IMR-90 (cell line): ENCODE data around the gene DCAF11. TPM values are rescaled to one million over a fixed set of nuclear protein-coding genes. Genes with fewer than 3 reads are reported as not detected.

Source experiments
- ATAC-seq: fragments of 200-7000 bp; cut with Tn5 transposase; 2 replicates; pipeline ENCODE4 v1.9.1; 2020; ENCODE audit warnings: low read depth, mild to moderate bottlenecking, moderate library complexity
- BruUV-seq: library from RNA; stranded (reverse); fragments of 400-500 nt; replicated peaks from 2 replicates; lab custom pipeline; 2021; lab: Mats Ljungman, UMichigan
- CTCF ChIA-PET: fragments of 300-600 bp; formaldehyde crosslinking; extraction: SDS; loops from one replicate; lab custom pipeline; 2021; ENCODE audit warnings: antibody characterized with exemption; lab: Yijun Ruan, JAX
- POLR2A ChIA-PET: fragments of 300-600 bp; sonication (Branson Sonifier 250); formaldehyde crosslinking; loops from one replicate; lab custom pipeline; 2022; ENCODE audit warnings: antibody characterized with exemption; ENCODE audit not compliant: unreplicated experiment; lab: Charles Lee
- DNase-seq: peaks from one replicate; pipeline ENCODE4 v3.0.0; 2013
- H2AFZ ChIP-seq: replicated peaks from 2 replicates; pipeline ENCODE3; 2013; ENCODE audit warnings: low read length, mild to moderate bottlenecking; ENCODE audit not compliant: poor library complexity
- H2AK5ac ChIP-seq: 2 replicates; pipeline ENCODE4 v1.6.1; 2013; ENCODE audit warnings: low read depth, low read length, inconsistent platforms
- H2AK9ac ChIP-seq: replicated peaks from 2 replicates; pipeline ENCODE3; 2013; ENCODE audit warnings: mild to moderate bottlenecking, low read depth, low read length, moderate library complexity; ENCODE audit not compliant: poor library complexity
- H2BK120ac ChIP-seq: 2 replicates; pipeline ENCODE4 v1.6.1; 2013; ENCODE audit warnings: low read depth, low read length, inconsistent platforms
- H2BK15ac ChIP-seq: 3 replicates; pipeline ENCODE4 v1.6.1; 2013; ENCODE audit warnings: low read depth, low read length, inconsistent platforms
- H2BK20ac ChIP-seq: 2 replicates; pipeline ENCODE4 v1.6.1; 2013; ENCODE audit warnings: low read depth, mild to moderate bottlenecking, inconsistent platforms, low read length, moderate library complexity
- H2BK5ac ChIP-seq: 2 replicates; pipeline ENCODE4 v1.6.1; 2013; ENCODE audit warnings: mild to moderate bottlenecking, low read depth, low read length, inconsistent platforms; ENCODE audit not compliant: poor library complexity, severe bottlenecking
- H3K14ac ChIP-seq: replicated peaks from 2 replicates; pipeline ENCODE4 v1.6.1; 2013; ENCODE audit warnings: low read depth, low read length, inconsistent platforms
- H3K18ac ChIP-seq: 2 replicates; pipeline ENCODE4 v1.6.1; 2013; ENCODE audit warnings: low read depth, low read length, control low read depth
- H3K23ac ChIP-seq: 2 replicates; pipeline ENCODE4 v1.6.1; 2013; ENCODE audit warnings: low read depth, low read length, inconsistent platforms
- H3K27ac ChIP-seq: 2 replicates; pipeline ENCODE4 v1.5.1; 2013; ENCODE audit warnings: mild to moderate bottlenecking, control low read depth, low read length; ENCODE audit not compliant: insufficient read depth
- H3K27me3 ChIP-seq: 2 replicates; pipeline ENCODE4 v1.6.1; 2013; ENCODE audit warnings: low read length; ENCODE audit not compliant: control insufficient read depth, insufficient read depth
- H3K36me3 ChIP-seq: 2 replicates; pipeline ENCODE4 v1.6.1; 2013; ENCODE audit warnings: low read length, mixed read lengths; ENCODE audit not compliant: control insufficient read depth, insufficient read depth
- H3K4ac ChIP-seq: 2 replicates; pipeline ENCODE4 v1.6.1; 2013; ENCODE audit warnings: low read depth, low read length, inconsistent platforms
- H3K4me1 ChIP-seq: 2 replicates; pipeline ENCODE4 v1.6.1; 2013; ENCODE audit warnings: low read length, mixed read lengths; ENCODE audit not compliant: control insufficient read depth, insufficient read depth
- H3K4me2 ChIP-seq: 2 replicates; pipeline ENCODE4 v1.6.1; 2013; ENCODE audit warnings: low read depth, mild to moderate bottlenecking, control low read depth, low read length, moderate library complexity
- H3K4me3 ChIP-seq: 2 replicates; pipeline ENCODE4 v1.5.1; 2013; ENCODE audit warnings: low read depth, mild to moderate bottlenecking, control low read depth, low read length, moderate library complexity; ENCODE audit not compliant: insufficient read depth
- H3K56ac ChIP-seq: 2 replicates; pipeline ENCODE4 v1.6.1; 2013; ENCODE audit warnings: low read length, inconsistent platforms; ENCODE audit not compliant: insufficient read depth; ENCODE audit errors: extremely low read depth
- H3K79me1 ChIP-seq, 2 experiments: 2 replicates each; pipeline ENCODE4 v1.6.1; 2013; ENCODE audit warnings: low read length in 2 of 2, inconsistent platforms in 1 of 2, low read depth in 1 of 2
- H3K9ac ChIP-seq: 2 replicates; pipeline ENCODE4 v1.6.1; 2013; ENCODE audit warnings: low read depth, low read length, control low read depth
- H3K9me1 ChIP-seq: 2 replicates; pipeline ENCODE4 v1.6.1; 2013; ENCODE audit warnings: low read length, inconsistent platforms; ENCODE audit not compliant: insufficient read depth
- H3K9me3 ChIP-seq: 2 replicates; pipeline ENCODE4 v1.6.1; 2013; ENCODE audit warnings: low read length; ENCODE audit not compliant: control insufficient read depth, insufficient read depth
- H4K20me1 ChIP-seq: 2 replicates; pipeline ENCODE4 v1.6.1; 2013; ENCODE audit warnings: low read length, inconsistent platforms; ENCODE audit not compliant: insufficient read depth
- H4K5ac ChIP-seq: 2 replicates; pipeline ENCODE4 v1.6.1; 2013; ENCODE audit warnings: mild to moderate bottlenecking, low read depth, low read length, control low read depth
- H4K8ac ChIP-seq, 2 experiments: 2 replicates each; pipeline ENCODE4 v1.6.1; 2013; ENCODE audit warnings: low read depth in 2 of 2, low read length in 2 of 2, control low read depth in 1 of 2, inconsistent platforms in 1 of 2
- H4K91ac ChIP-seq: 2 replicates; pipeline ENCODE4 v1.6.1; 2013; ENCODE audit warnings: low read depth, low read length, inconsistent platforms; ENCODE audit not compliant: insufficient read depth
- BHLHE40 ChIP-seq: fragments of 150-350 bp; IDR thresholded peaks from 2 replicates; pipeline ENCODE4 v1.6.1; 2016; ENCODE audit warnings: mild to moderate bottlenecking, low read depth, low read length
- CEBPB ChIP-seq: IDR thresholded peaks from 2 replicates; pipeline ENCODE4 v1.6.1; 2012; ENCODE audit warnings: low read depth, low read length, improper control_type of control experiment
- RCOR1 ChIP-seq: IDR thresholded peaks from 2 replicates; pipeline ENCODE4 v1.6.1; 2012; ENCODE audit warnings: mild to moderate bottlenecking, low read length, improper control_type of control experiment; ENCODE audit not compliant: insufficient replicate concordance
- USF2 ChIP-seq: fragments of 150-350 bp; IDR thresholded peaks from 2 replicates; pipeline ENCODE4 v1.6.1; 2017; ENCODE audit warnings: mild to moderate bottlenecking, antibody characterized with exemption, low read length, low read depth
- WGBS, 2 experiments: methylation state at CpG; one replicate each; pipeline versions ENCODE4 v1.1.5 to v1.1.7; 2013; ENCODE audit warnings: missing lambda C conversion rate in 2 of 2; ENCODE audit not compliant: insufficient read length in 1 of 2; ENCODE audit errors: extremely low coverage in 2 of 2; 5-methylcytosine and 5-hydroxymethylcytosine counted together
- dilution Hi-C: fragments of 300-500 bp; cut with HindIII; formaldehyde crosslinking; loops from one replicate; pipeline ENCODE4 v1.14.3; 2018; ENCODE audit warnings: low sequenced_read_pairs; ENCODE audit not compliant: unreplicated experiment
- in situ Hi-C: fragments of 300-500 bp; cut with MboI; formaldehyde crosslinking; loops from 3 replicates; pipeline ENCODE4 v1.14.3; 2019; ENCODE audit warnings: low sequenced_read_pairs, inconsistent platforms, mixed read lengths
- intact Hi-C: fragments of 100-400 bp; cut with micrococcal nuclease; formaldehyde crosslinking; loops from 2 replicates; pipeline ENCODE4 v1.10.0; 2022
- polyA plus RNA-seq, 3 experiments: library from polyadenylated mRNA; depleted of rRNA; stranded (reverse); fragments of >200 nt; gene quantifications; 2 replicates each; pipeline ENCODE4 v1.2.3, GENCODE V29; 2012; ENCODE audit warnings: low replicate concordance in 1 of 3
- total RNA-seq: library from RNA; depleted of rRNA; stranded (reverse); fragments of >200 nt; gene quantifications from 2 replicates; pipeline ENCODE4 v1.2.3, GENCODE V29; 2012

Gene DCAF11
- total and polyA plus RNA-seq, 2 of the 4 experiments (the other 2 are of a cell fraction), result 21.0 to 52.0 TPM

- no peak overlapping the region for H3K4me3 ChIP-seq
- no peak overlapping the region for H4K8ac ChIP-seq
- H2BK120ac ChIP-seq, result no peak overlapping the region
- no peak overlapping the region for H3K56ac ChIP-seq
- TF ChIP-seq RCOR1, result no peak
- no peak for TF ChIP-seq BHLHE40
- no peak for TF ChIP-seq CEBPB
- no peak for TF ChIP-seq USF2
- dilution Hi-C loops (no loop called here), intact Hi-C loops (no loop called here), in situ Hi-C loops (loop anchor here (10.0 to 25.0 kb wide), 3 partner anchors 297 to 1050 kb away; partner anchors contain the start of genes ACIN1, BCL2L2, C14orf119 and PABPN1)
- BruUV-seq, result TSS peak; percentile 91
- H4K20me1 ChIP-seq, result peaks cover 17% of the 10 kb centered on the region
- no peaks in the 10 kb centered on the region for H3K27me3 ChIP-seq
- ATAC-seq (no peak), DNase-seq (no peak)
- WGBS, 2 experiments, result 60% methylated on average over 1 of the region's 8 CpGs; no CpG with 5 or more reads in 1 of the 2 experiments
- peaks cover 23% of the 10 kb centered on the region for H3K36me3 ChIP-seq
- no peak overlapping the region for H3K4ac ChIP-seq
- H2AK9ac ChIP-seq, result peak overlapping the region; percentile 29
- POLR2A ChIA-PET, result interaction anchor here (0.6 kb wide), 1 partner anchor 43 kb away, joined by 3 read pairs; no protein-coding TSS in a partner anchor
- peak overlapping the region; percentile 17 for H2AFZ ChIP-seq
- peaks cover 19% of the 10 kb centered on the region for H3K9me1 ChIP-seq
- no peak overlapping the region for H2BK5ac ChIP-seq
- H3K9ac ChIP-seq, result no peak overlapping the region
- 0 out of 2 replicates have a peak overlapping the region, but pooled peaks have one; percentile 18 for H2AK5ac ChIP-seq
- no peak overlapping the region for H2BK20ac ChIP-seq
- no peak overlapping the region for H3K27ac ChIP-seq
- CTCF ChIA-PET, result interaction anchor here (0.8 to 0.9 kb wide), 2 partner anchors 23 to 149 kb away, joined by 3 to 5 read pairs; partner anchors contain the start of gene IRF9
- H3K4me1 ChIP-seq, result peaks cover 12% of the 10 kb centered on the region
- no peak overlapping the region for H4K5ac ChIP-seq
- H3K23ac ChIP-seq, result peak overlapping the region; percentile 88; the same call in 1 of the 2 replicates
- no peak overlapping the region for H4K91ac ChIP-seq
- H3K9me3 ChIP-seq, result no peaks in the 10 kb centered on the region
- H3K14ac ChIP-seq, result no peak overlapping the region
- no peak overlapping the region for H3K18ac ChIP-seq
- no peak overlapping the region for H3K4me2 ChIP-seq
- H2BK15ac ChIP-seq, result no peak overlapping the region
- peaks cover 17 to 48% of the 10 kb centered on the region in 2 experiments; a peak in 3 of 4 replicates for H3K79me1 ChIP-seq
Measured at GRCh38 chr14:24137529-24138395, 23.2 kb downstream of the DCAF11 start.
